ENCODE data around the gene SQSTM1.
"Not testable (repeated sequence)": the region's sequence is repeated elsewhere in the genome, so short reads cannot be mapped to it uniquely, and the experiment has no call there.

Gene SQSTM1

GRCh38 chr5:179867476-179867875 is 46.8 kb downstream of the SQSTM1 start:
- DNase-seq (ENCODE audit: extremely low spot score): no peak
- TF ChIP-seq CTCF (IDR thresholded peaks at IDR 0.05; ENCODE audit: control extremely low read depth, extremely low read depth, low read depth, missing control alignments): no peak
- ChIA-PET POLR2A (no interaction called here), CTCF (interaction anchor here (1.3 to 2.1 kb wide), 2 partner anchors 49 to 108 kb away, joined by 4 to 5 read pairs; no protein-coding TSS in a partner anchor)

DNA sequence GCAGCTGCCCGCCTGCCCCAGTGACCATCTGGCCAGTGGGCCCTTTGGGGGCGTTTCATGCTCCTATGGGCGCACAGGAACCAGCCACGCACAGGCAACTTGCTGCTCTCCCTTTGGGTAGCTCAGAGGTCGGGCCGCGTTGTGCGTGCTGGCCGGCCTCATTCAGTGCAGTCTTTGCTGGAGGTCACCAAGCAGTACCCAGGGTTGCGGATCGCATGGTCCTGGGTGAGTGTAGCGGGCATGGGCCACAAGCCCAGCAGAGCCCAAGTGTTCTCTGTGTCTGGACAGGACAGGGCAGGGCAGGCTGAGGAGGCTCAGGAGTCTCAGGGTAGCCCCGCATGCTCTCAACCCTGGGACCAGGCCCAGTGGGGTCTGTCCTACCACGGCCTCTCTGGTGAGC is 47.8 kb downstream of the SQSTM1 start:
- DNase-seq (ENCODE audit: extremely low spot score): no peak
- CTCF ChIA-PET: interaction anchor here (0.9 to 2.1 kb wide), 6 partner anchors 12 to 342 kb away, joined by 3 to 6 read pairs (median 4); no protein-coding TSS in a partner anchor
- POLR2A ChIA-PET: no interaction called here
- no peak for TF ChIP-seq CTCF (IDR thresholded peaks at IDR 0.05; ENCODE audit: control extremely low read depth, extremely low read depth, low read depth, missing control alignments)

DNA sequence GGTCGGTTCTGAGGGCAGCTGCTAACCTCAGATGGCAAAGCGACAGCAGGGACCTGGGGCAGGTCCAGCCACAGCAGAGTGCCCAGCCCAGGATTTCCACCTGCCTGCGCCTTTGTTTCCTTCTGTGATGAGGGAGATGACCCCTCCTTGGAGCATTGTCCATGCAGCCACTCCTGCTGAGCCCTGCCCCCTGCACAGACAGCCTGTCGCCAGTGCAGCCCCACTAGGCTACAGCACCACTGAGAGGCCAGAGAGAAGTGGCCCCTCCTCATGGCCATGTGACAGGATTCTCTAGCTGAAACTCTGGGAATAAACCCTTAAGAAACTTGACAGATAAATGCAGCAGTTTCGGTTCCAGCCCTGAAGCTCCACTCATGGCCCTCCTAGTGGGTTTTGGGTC is 48.4 kb downstream of the SQSTM1 start:
- CTCF ChIA-PET: interaction anchor here (1.1 to 2.1 kb wide), 6 partner anchors 12 to 341 kb away, joined by 3 to 6 read pairs (median 4); no protein-coding TSS in a partner anchor
- TF ChIP-seq CTCF (IDR thresholded peaks at IDR 0.05; ENCODE audit: control extremely low read depth, extremely low read depth, low read depth, missing control alignments): no peak
- no peak for DNase-seq (ENCODE audit: extremely low spot score)
- POLR2A ChIA-PET: no interaction called here

- CTCF ChIA-PET: interaction anchor here (1.1 to 2.1 kb wide), 6 partner anchors 11 to 341 kb away, joined by 3 to 6 read pairs (median 4); no protein-coding TSS in a partner anchor
These were observed 49.1 kb downstream of the SQSTM1 start for GRCh38 chr5:179869641-179870402.

DNA sequence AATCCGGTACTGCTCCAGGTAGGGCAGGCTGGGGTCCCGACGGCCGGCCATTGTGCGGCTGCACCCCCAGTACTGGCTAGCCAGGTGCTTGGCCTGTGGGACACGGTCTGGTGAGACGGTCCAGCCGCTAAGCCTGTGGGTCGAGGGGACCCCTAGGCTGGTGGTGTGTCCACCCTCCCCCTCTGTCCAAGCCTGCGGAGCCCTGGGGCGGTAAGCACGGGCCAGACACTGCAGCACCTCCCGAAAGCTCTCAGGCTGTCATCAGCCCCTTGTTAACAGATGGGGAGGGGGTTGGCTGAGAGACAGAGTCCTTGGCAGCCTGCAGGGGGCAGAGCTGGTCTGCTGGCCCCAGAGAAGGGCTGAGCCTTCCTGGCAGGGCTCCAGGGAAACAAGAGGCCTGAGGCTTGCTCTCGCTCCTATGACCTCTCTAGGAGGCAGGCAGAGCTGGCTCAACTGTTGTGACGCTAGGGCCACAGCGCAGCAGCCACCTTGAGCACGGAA is 49.7 kb downstream of the SQSTM1 start:
- no peak for DNase-seq (ENCODE audit: extremely low spot score)
- ChIA-PET POLR2A (no interaction called here), CTCF (interaction anchor here (1.4 to 1.5 kb wide), 2 partner anchors 12 to 93 kb away, joined by 3 to 5 read pairs; no protein-coding TSS in a partner anchor)
- peak; percentile 30 for TF ChIP-seq CTCF (IDR thresholded peaks at IDR 0.05; ENCODE audit: control extremely low read depth, extremely low read depth, low read depth, missing control alignments)

More at GRCh38 chr5:179869641-179870402, 49.1 kb downstream of the SQSTM1 start:
- no peak for TF ChIP-seq CTCF (IDR thresholded peaks at IDR 0.05; ENCODE audit: control extremely low read depth, extremely low read depth, low read depth, missing control alignments)
- DNase-seq (ENCODE audit: extremely low spot score): no peak
- POLR2A ChIA-PET: no interaction called here

DNA sequence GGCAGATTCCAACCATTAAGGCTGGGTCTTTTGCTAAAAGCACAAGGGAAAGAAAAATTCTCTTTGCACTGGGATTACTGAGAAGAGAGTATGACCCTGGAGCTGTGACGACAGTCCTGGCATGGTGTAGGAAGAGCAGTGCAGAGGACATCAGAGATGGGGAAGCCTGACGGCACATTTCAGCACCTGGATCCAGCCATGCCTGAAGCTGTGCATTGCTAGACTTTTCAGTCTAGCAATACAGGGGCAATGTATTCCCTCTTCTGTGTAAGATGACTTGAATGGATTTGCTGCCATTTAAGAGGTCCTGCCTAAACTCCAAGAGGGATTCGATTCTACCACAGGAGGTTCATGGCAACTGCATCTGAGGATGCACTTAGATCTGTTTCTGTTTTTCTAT is 50.2 kb downstream of the SQSTM1 start:
- ChIA-PET POLR2A (no interaction called here), CTCF (interaction anchor here (1.3 to 1.8 kb wide), 3 partner anchors 9 to 104 kb away, joined by 3 to 5 read pairs (median 4); no protein-coding TSS in a partner anchor)
- no peak for DNase-seq (ENCODE audit: extremely low spot score)
- no peak for TF ChIP-seq CTCF (IDR thresholded peaks at IDR 0.05; ENCODE audit: control extremely low read depth, extremely low read depth, low read depth, missing control alignments)

DNA sequence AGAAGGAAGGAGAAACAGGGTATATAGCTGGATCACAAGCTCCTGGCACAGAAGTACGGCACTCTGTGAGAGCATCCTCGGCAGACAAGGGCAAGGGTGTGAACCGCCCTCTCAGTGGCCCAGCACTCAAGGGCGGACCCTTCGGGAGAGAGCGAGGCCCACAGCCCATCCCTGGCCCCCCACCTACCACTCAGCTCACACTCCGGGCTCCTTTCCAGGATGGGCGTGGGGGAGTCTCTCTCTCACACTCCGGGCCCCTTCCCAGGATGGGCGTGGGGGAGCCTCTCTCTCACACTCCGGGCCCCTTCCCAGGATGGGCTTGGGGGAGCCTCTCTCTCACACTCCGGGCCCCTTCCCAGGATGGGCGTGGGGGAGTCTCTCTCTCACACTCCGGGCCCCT is 50.8 kb downstream of the SQSTM1 start:
- DNase-seq (ENCODE audit: extremely low spot score); POLR2A ChIA-PET: not testable (repeated sequence)
- CTCF ChIA-PET: interaction anchor here (1.3 to 1.8 kb wide), 3 partner anchors 9 to 104 kb away, joined by 3 to 5 read pairs (median 4); no protein-coding TSS in a partner anchor
